Activated CD4-positive, CD25-positive, alpha-beta regulatory T cell (primary cell): ENCODE measurements around the gene NRXN2.

Source experiments
- DNase-seq, 4 experiments: peaks; one replicate each; lab custom pipeline; 2025; lab: John Stamatoyannopoulos, UW

Gene NRXN2

GRCh38 chr11:64723117-64723906 is at the start of gene NRXN2:
TSS of gene NRXN2 (minus strand) at chr11:64723197. CDS start at chr11:64713699, 9,498 bp downstream.
- DNase-seq: peak; percentile 70 to 76 (median 72)

GRCh38 chr11:64772303-64773018 is 49.5 kb upstream of the NRXN2 start:
- DNase-seq: no peak

GRCh38 chr11:64771861-64772260 is 48.9 kb upstream of the NRXN2 start:
- no peak for DNase-seq

- no peak for DNase-seq
Observed at GRCh38 chr11:64770120-64770519, 47.1 kb upstream of the NRXN2 start.

- DNase-seq: no peak
Observed at GRCh38 chr11:64769283-64769682, 46.3 kb upstream of the NRXN2 start.

- DNase-seq: no peak
Observed at GRCh38 chr11:64768300-64768694, 45.3 kb upstream of the NRXN2 start.

GRCh38 chr11:64767344-64768299 is 44.6 kb upstream of the NRXN2 start:
- DNase-seq: peak; percentile 66 to 79 (median 73)

GRCh38 chr11:64766881-64767280 is 43.9 kb upstream of the NRXN2 start:
- DNase-seq: no peak

GRCh38 chr11:64765851-64766665 is 43.1 kb upstream of the NRXN2 start:
- DNase-seq: no peak

- no peak for DNase-seq
Observed at GRCh38 chr11:64765291-64765850, 42.4 kb upstream of the NRXN2 start.

GRCh38 chr11:64764753-64765152 is 41.8 kb upstream of the NRXN2 start:
- no peak for DNase-seq

GRCh38 chr11:64764040-64764611 is 41.1 kb upstream of the NRXN2 start:
- DNase-seq: peak in 1 of 4 experiments; percentile 35

GRCh38 chr11:64763526-64764039 is 40.6 kb upstream of the NRXN2 start:
- no peak for DNase-seq

GRCh38 chr11:64762674-64763525 is 39.9 kb upstream of the NRXN2 start:
- no peak for DNase-seq

GRCh38 chr11:64762277-64762673 is 39.3 kb upstream of the NRXN2 start:
- no peak for DNase-seq

- no peak for DNase-seq
Observed at GRCh38 chr11:64760759-64761420, 37.9 kb upstream of the NRXN2 start.

- DNase-seq: no peak
Observed at GRCh38 chr11:64759722-64760719, 37.0 kb upstream of the NRXN2 start, which contains the start of gene PYGM. TSS of gene PYGM (minus strand) at chr11:64759974. CDS start at chr11:64759898, 76 bp downstream.
